AG04450 (cell line): ENCODE measurements around the gene TPM1. TPM values are rescaled to one million over a fixed set of nuclear protein-coding genes. Genes with fewer than 3 reads are reported as not detected.

ENCODE experiments used
- CTCF ChIA-PET: fragments of 300-600, 350-600 bp; formaldehyde crosslinking; extraction: SDS; loops from one replicate; lab custom pipeline; 2022; ENCODE audit warnings: antibody characterized with exemption, inconsistent platforms; lab: Charles Lee
- POLR2A ChIA-PET: fragments of 350-600 bp; formaldehyde crosslinking; extraction: SDS; loops from one replicate; lab custom pipeline; 2021; ENCODE audit warnings: antibody characterized with exemption, inconsistent platforms; lab: Yijun Ruan, JAX
- DNase-seq: peaks from one replicate; pipeline ENCODE4 v3.0.0-alpha.2; 2011; ENCODE audit warnings: low read depth, low spot score
- H3K27ac ChIP-seq: one replicate; pipeline ENCODE4 v1.5.1; 2012; ENCODE audit warnings: low read depth, low read length, control low read depth
- H3K27me3 ChIP-seq: one replicate; pipeline ENCODE4 v1.6.0; 2012; ENCODE audit warnings: low read length; ENCODE audit not compliant: control insufficient read depth, insufficient read depth
- H3K4me3 ChIP-seq: 2 replicates; pipeline ENCODE4 v1.5.1; 2011; ENCODE audit warnings: mild to moderate bottlenecking, low read depth, low read length, control low read depth
- H3K9me3 ChIP-seq: 2 replicates; pipeline ENCODE4 v1.5.1; 2012; ENCODE audit warnings: low read length; ENCODE audit not compliant: control insufficient read depth, insufficient read depth
- polyA plus RNA-seq: library from polyadenylated mRNA; depleted of rRNA; stranded (reverse); fragments of >200 nt; gene quantifications from 2 replicates; pipeline ENCODE4 v1.2.3, GENCODE V29; 2011
- TF ChIP-seq, protein P1 (sequence below): IDR thresholded peaks from 2 replicates; pipeline ENCODE4 v1.5.1; 2011; ENCODE audit warnings: low read depth, low read length, control low read depth, inconsistent platforms

The TPM1 gene
- polyA plus RNA-seq, 1 experiment, result 1,348 TPM

DNA sequence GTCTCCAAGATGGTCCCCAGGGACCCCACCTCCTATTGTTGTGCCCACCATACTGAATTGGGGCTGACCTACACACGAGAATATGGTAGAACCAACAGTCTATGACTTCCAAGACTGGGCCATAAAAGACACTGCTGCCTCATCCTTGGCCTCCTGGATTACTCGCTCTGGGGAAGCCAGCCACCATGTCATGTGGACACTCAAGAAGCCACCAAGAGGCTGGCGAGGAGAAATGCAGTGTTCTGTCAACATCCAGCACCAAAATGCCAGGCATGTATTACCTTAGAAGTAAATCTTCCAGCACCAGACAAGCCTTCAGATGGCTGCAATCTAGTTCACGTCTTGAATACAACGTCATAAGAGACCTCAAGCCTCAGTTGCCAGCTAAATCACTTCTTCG lies 17.1 kb upstream of the TPM1 start:
- no peak for DNase-seq
- Histone ChIP-seq H3K4me3 (no peak overlapping the region), H3K27ac (no peak overlapping the region), H3K9me3 (no peaks in the 10 kb centered on the region), H3K27me3 (no peaks in the 10 kb centered on the region)
- TF ChIP-seq, protein P1, sequence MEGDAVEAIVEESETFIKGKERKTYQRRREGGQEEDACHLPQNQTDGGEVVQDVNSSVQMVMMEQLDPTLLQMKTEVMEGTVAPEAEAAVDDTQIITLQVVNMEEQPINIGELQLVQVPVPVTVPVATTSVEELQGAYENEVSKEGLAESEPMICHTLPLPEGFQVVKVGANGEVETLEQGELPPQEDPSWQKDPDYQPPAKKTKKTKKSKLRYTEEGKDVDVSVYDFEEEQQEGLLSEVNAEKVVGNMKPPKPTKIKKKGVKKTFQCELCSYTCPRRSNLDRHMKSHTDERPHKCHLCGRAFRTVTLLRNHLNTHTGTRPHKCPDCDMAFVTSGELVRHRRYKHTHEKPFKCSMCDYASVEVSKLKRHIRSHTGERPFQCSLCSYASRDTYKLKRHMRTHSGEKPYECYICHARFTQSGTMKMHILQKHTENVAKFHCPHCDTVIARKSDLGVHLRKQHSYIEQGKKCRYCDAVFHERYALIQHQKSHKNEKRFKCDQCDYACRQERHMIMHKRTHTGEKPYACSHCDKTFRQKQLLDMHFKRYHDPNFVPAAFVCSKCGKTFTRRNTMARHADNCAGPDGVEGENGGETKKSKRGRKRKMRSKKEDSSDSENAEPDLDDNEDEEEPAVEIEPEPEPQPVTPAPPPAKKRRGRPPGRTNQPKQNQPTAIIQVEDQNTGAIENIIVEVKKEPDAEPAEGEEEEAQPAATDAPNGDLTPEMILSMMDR, result no peak
- POLR2A ChIA-PET, result no interaction called here
- CTCF ChIA-PET, result no interaction called here

DNA sequence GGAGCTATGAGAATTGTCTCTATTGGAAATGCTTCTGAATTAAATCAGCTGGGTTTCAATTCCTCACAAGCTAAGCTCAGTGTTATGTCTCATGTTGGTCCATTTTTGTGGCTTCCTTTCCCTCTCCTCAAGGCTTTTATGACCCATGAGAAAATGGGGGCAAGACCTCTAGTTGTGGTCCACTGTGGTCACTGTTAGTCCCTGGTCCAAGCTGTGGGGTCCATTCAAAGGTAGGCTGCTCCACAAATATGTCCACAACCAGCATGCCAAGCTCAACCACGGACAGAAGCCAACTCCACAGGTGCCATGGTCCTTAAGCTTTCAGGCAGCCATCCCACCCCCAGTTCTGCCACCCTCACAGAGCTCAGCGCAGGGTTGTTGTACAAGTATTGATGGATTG lies 14.9 kb upstream of the TPM1 start:
- no peak for DNase-seq
- H3K27ac ChIP-seq, result no peak overlapping the region
- no peak overlapping the region for H3K4me3 ChIP-seq
- H3K9me3 ChIP-seq, result no peaks in the 10 kb centered on the region
- ChIA-PET CTCF (interaction anchor here (1.4 kb wide), 1 partner anchor 20 kb away, joined by 6 read pairs; no protein-coding TSS in a partner anchor), POLR2A (no interaction called here)
- TF ChIP-seq, protein P1, result no peak
- H3K27me3 ChIP-seq, result no peaks in the 10 kb centered on the region

DNA sequence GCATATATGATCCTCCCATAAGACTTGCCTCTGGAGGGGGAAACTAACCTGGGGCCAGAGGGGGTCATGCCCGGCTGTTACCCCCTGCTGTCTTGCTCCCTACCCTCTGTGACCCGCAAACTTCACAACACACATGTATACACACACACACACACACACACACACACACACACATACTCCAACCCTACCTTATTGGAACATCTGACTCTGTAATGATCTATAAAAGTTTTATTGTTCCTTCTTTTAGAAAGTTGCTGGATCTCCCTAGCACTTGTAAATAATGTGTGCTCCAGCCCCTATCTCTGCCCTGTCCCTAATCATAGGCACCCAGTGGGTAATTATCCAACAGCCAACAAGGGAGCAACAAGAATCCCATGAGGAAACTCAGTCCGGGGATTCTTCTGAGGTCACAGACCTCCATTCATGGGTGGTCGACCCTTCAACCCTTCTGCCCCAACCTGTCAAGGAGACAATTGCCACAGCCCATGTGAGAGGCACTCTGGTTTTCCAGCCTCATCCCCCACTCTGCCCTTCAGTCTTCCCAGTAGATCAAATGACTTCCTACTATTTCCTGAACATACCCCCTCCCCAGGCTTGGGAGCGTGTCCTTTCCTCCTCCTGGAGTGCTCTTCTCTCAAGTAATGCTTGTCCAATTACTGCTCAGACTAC lies 14.0 kb upstream of the TPM1 start:
- no peak for DNase-seq
- TF ChIP-seq, protein P1, result no peak
- POLR2A ChIA-PET, result no interaction called here
- Histone ChIP-seq H3K4me3 (no peak overlapping the region), H3K9me3 (no peaks in the 10 kb centered on the region), H3K27ac (no peak overlapping the region), H3K27me3 (no peaks in the 10 kb centered on the region)
- CTCF ChIA-PET, result interaction anchor here (1.4 kb wide), 1 partner anchor 19 kb away, joined by 6 read pairs; no protein-coding TSS in a partner anchor

DNA sequence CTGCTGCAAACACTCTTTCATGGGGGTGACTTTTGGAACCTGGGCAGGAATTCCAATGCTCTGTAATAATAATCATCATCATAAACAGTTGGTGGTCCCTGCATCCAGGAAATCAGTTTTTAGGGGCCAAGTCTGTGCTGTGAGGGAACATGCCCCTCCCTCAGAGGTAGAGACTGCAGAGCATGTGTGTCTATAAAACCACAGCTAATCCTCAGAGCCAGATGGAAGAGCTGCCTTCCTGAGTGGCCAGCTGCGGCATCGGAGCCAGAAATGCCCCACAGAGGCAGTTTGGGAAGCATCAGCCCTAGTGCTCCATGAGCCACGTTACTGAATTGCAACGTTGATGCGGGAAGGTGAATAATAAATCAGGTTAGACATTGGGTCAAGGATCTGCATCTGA lies 12.9 kb upstream of the TPM1 start:
- CTCF ChIA-PET, result interaction anchor here (1.1 kb wide), 1 partner anchor 10 kb away, joined by 3 read pairs; no protein-coding TSS in a partner anchor
- POLR2A ChIA-PET, result interaction anchor here (1.0 to 1.1 kb wide), 2 partner anchors 13 to 15 kb away, joined by 3 to 14 read pairs; partner anchors contain the start of gene TPM1
- Histone ChIP-seq H3K27me3 (no peaks in the 10 kb centered on the region), H3K4me3 (no peak overlapping the region), H3K27ac (no peak overlapping the region), H3K9me3 (no peaks in the 10 kb centered on the region)
- no peak for DNase-seq
- TF ChIP-seq, protein P1, result no peak

DNA sequence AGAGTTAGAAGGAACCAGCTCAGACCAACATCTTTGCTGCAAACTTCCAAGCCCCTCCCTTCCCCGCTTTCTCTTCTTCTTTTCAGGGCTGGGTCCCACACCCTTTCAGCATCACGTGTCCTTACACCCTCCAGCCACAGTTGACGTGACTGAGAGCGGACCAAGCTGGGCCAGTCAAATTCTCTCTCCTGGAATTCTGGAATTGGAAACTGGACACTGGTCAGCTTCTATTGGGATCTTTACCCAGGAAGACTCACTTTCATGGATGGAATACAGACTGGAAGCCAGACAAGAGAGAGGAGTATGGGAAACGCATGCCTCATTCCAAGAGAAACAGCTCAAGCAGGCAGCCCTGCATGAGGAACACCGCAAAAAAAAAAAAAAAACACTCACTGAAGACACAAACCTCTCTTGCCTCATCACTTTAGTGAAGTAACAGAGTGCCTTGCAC lies 12.4 kb upstream of the TPM1 start:
- Histone ChIP-seq H3K4me3 (no peak overlapping the region), H3K27me3 (no peaks in the 10 kb centered on the region), H3K9me3 (no peaks in the 10 kb centered on the region), H3K27ac (no peak overlapping the region)
- TF ChIP-seq, protein P1, result no peak
- ChIA-PET CTCF (interaction anchor here (1.1 kb wide), 2 partner anchors 10 to 290 kb away, joined by 3 to 4 read pairs; no protein-coding TSS in a partner anchor), POLR2A (interaction anchor here (0.7 to 1.1 kb wide), 3 partner anchors 12 to 245 kb away, joined by 3 to 14 read pairs (median 7); partner anchors contain the start of gene TPM1)
- DNase-seq, result no peak
